Panc1 (cell line): ENCODE data around the gene UNC13C. TPM values are rescaled to one million over a fixed set of nuclear protein-coding genes. Genes with fewer than 3 reads are reported as not detected.

ENCODE experiments used
- ATAC-seq: fragments of 200-7000 bp; cut with Tn5 transposase; 2 replicates; pipeline ENCODE4 v1.9.1; 2020; ENCODE audit warnings: mild to moderate bottlenecking, moderate library complexity
- BruUV-seq: library from RNA; stranded (reverse); fragments of 400-500 nt; replicated peaks from 2 replicates; lab custom pipeline; 2021; lab: Mats Ljungman, UMichigan
- CTCF ChIA-PET: fragments of 300-600 bp; sonication (Branson Sonifier 250); formaldehyde crosslinking; loops from one replicate; lab custom pipeline; 2022; ENCODE audit warnings: antibody characterized with exemption; lab: Charles Lee
- POLR2A ChIA-PET: fragments of 300-600 bp; sonication (Branson Sonifier 250); formaldehyde crosslinking; loops from one replicate; lab custom pipeline; 2022; ENCODE audit warnings: antibody characterized with exemption; lab: Charles Lee
- DNase-seq: peaks from one replicate; pipeline ENCODE4 v3.0.0-alpha.2; 2010; ENCODE audit warnings: low read depth, low spot score
- H3K27ac ChIP-seq: 2 replicates; pipeline ENCODE4 v1.5.1; 2011; ENCODE audit warnings: mild to moderate bottlenecking, low read length, inconsistent platforms
- H3K27me3 ChIP-seq: fragments of 200-500 bp; sonication (Bioruptor generic); 2 replicates; pipeline ENCODE4 v1.6.0; 2014; ENCODE audit warnings: low read length, inconsistent platforms; ENCODE audit not compliant: control insufficient read depth, insufficient read depth
- H3K36me3 ChIP-seq: fragments of 200-500 bp; sonication (Bioruptor generic); 2 replicates; pipeline ENCODE4 v1.5.1; 2014; ENCODE audit warnings: inconsistent platforms, mild to moderate bottlenecking, low read length, moderate library complexity; ENCODE audit not compliant: control insufficient read depth, insufficient read depth
- H3K4me1 ChIP-seq: 2 replicates; pipeline ENCODE4 v1.5.1; 2011; ENCODE audit warnings: inconsistent platforms, mild to moderate bottlenecking, low read length, moderate library complexity; ENCODE audit not compliant: control insufficient read depth, insufficient read depth
- H3K4me3 ChIP-seq, 2 experiments: 2 replicates each; pipeline ENCODE4 v1.5.1; 2011 to 2012; ENCODE audit warnings: low read depth in 2 of 2, low read length in 2 of 2, mild to moderate bottlenecking in 2 of 2, inconsistent platforms in 1 of 2, moderate library complexity in 1 of 2
- H3K9me3 ChIP-seq: fragments of 200-500 bp; sonication (Bioruptor generic); 2 replicates; pipeline ENCODE4 v1.5.1; 2014; ENCODE audit warnings: low read depth, mild to moderate bottlenecking, inconsistent platforms, low read length, moderate library complexity; ENCODE audit not compliant: control insufficient read depth, insufficient read depth
- POLR2AphosphoS5 ChIP-seq: IDR thresholded peaks from 2 replicates; pipeline ENCODE4 v1.6.1; 2012; ENCODE audit warnings: mild to moderate bottlenecking, low read depth, low read length, moderate library complexity
- SIN3A ChIP-seq: IDR thresholded peaks from 2 replicates; pipeline ENCODE4 v1.6.1; 2012; ENCODE audit warnings: low read depth, mild to moderate bottlenecking, low read length, moderate library complexity, borderline replicate concordance; ENCODE audit not compliant: insufficient read depth
- TCF7L2 ChIP-seq: IDR thresholded peaks from 2 replicates; pipeline ENCODE4 v1.6.1; 2011; ENCODE audit warnings: mild to moderate bottlenecking, low read depth, low read length, inconsistent platforms
- in situ Hi-C: cut with HindIII; loops from 2 replicates; pipeline ENCODE4 v1.10.0; 2016; ENCODE audit warnings: low sequenced_read_pairs, low pct_unique_long_range_greater_than_20kb
- intact Hi-C: fragments of 100-400 bp; cut with micrococcal nuclease; formaldehyde crosslinking; loops from one replicate; pipeline ENCODE4 v1.10.0; 2022; ENCODE audit not compliant: unreplicated experiment
- total RNA-seq: library from RNA; stranded (reverse); gene quantifications from one replicate; pipeline ENCODE4 v1.2.1, GENCODE V29; 2021; ENCODE audit not compliant: unreplicated experiment
- TF ChIP-seq, protein P1 (sequence below): fragments of 450-650 bp; IDR thresholded peaks from 2 replicates; pipeline ENCODE4 v1.5.1; 2017; ENCODE audit warnings: mild to moderate bottlenecking
- TF ChIP-seq, protein P2 (sequence below), 2 experiments: IDR thresholded peaks; 2 replicates each; pipeline ENCODE4 v1.6.1; 2011 to 2012; ENCODE audit warnings: low read depth in 2 of 2, control low read depth in 1 of 2, low read length in 1 of 2, mild to moderate bottlenecking in 1 of 2, moderate library complexity in 1 of 2; ENCODE audit not compliant: insufficient read depth in 1 of 2

UNC13C gene
- total RNA-seq, 1 experiment from 2014 or later, result not detected

DNA sequence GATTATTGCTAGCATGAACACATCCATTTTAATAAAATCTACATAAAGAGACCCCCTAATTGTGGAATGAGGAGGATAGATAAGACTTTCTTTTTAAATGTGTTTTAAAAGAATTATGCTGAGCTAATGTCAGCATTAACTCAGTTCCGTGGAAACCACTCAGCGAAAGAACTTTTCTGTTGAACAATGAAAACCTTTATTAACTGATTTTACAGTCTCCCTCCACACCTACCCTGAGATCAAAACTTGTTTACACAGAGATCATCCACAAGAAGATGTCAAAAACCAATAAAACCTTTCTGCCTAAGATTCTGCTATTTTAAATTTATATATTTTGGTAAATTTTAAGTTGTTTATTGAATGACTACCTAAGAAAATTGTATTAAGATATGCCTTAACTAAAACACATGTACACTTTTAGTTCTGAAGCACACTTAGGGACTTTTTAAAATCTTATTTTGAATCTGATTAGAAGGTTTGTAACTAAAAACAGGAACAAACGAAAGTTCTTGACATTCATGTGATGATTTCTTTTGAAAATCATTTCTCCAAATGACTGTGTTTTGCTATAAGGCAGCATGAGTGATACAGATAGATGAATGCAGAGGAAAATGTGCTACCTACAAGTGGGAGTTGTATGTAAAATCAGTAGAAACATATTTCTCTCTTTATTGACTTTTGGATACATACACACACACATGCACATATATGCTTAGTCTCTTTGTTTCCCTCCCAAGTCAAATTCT, 369.0 kb downstream of the UNC13C start:
- Histone ChIP-seq H3K36me3 (no peaks in the 10 kb centered on the region), H3K27me3 (no peaks in the 10 kb centered on the region), H3K9me3 (no peaks in the 10 kb centered on the region), H3K4me3 (no peak overlapping the region), H3K27ac (no peak overlapping the region), H3K4me1 (no peaks in the 10 kb centered on the region)
- TF ChIP-seq TCF7L2, result no peak
- TF ChIP-seq POLR2AphosphoS5, result no peak
- TF ChIP-seq, protein P1, sequence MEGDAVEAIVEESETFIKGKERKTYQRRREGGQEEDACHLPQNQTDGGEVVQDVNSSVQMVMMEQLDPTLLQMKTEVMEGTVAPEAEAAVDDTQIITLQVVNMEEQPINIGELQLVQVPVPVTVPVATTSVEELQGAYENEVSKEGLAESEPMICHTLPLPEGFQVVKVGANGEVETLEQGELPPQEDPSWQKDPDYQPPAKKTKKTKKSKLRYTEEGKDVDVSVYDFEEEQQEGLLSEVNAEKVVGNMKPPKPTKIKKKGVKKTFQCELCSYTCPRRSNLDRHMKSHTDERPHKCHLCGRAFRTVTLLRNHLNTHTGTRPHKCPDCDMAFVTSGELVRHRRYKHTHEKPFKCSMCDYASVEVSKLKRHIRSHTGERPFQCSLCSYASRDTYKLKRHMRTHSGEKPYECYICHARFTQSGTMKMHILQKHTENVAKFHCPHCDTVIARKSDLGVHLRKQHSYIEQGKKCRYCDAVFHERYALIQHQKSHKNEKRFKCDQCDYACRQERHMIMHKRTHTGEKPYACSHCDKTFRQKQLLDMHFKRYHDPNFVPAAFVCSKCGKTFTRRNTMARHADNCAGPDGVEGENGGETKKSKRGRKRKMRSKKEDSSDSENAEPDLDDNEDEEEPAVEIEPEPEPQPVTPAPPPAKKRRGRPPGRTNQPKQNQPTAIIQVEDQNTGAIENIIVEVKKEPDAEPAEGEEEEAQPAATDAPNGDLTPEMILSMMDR, result no peak
- TF ChIP-seq, protein P2, sequence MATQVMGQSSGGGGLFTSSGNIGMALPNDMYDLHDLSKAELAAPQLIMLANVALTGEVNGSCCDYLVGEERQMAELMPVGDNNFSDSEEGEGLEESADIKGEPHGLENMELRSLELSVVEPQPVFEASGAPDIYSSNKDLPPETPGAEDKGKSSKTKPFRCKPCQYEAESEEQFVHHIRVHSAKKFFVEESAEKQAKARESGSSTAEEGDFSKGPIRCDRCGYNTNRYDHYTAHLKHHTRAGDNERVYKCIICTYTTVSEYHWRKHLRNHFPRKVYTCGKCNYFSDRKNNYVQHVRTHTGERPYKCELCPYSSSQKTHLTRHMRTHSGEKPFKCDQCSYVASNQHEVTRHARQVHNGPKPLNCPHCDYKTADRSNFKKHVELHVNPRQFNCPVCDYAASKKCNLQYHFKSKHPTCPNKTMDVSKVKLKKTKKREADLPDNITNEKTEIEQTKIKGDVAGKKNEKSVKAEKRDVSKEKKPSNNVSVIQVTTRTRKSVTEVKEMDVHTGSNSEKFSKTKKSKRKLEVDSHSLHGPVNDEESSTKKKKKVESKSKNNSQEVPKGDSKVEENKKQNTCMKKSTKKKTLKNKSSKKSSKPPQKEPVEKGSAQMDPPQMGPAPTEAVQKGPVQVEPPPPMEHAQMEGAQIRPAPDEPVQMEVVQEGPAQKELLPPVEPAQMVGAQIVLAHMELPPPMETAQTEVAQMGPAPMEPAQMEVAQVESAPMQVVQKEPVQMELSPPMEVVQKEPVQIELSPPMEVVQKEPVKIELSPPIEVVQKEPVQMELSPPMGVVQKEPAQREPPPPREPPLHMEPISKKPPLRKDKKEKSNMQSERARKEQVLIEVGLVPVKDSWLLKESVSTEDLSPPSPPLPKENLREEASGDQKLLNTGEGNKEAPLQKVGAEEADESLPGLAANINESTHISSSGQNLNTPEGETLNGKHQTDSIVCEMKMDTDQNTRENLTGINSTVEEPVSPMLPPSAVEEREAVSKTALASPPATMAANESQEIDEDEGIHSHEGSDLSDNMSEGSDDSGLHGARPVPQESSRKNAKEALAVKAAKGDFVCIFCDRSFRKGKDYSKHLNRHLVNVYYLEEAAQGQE (IDR thresholded peaks at IDR 0.05; ENCODE audit: insufficient read depth in 1 of 2, low read depth in 2 of 2, low read length in 1 of 2), result no peak
- no peak for TF ChIP-seq SIN3A
- POLR2A ChIA-PET, result no interaction called here
- no TSS peak for BruUV-seq
- CTCF ChIA-PET, result no interaction called here
- ATAC-seq, result no peak
- intact Hi-C loops, result no loop called here
- no peak for DNase-seq
- in situ Hi-C loops, result no loop called here

DNA sequence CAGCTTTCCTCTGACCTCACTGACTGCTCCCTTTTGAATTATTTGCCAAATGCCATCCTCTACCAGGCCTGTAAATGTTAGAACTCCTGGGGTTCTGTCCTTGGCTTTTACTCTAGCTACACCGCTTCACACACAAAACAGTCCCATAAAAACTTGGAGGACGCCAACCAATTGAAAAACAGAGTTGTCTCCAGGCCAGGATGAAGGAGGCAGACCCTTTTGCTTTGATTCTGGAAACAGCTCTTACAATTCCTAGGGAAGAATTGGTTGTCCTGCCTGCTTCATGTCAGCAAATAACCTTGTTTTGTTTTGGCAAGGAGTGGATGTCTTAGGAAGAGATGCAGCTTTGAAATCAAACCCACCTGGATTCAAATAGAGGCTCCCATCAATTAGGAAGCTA, 375.5 kb downstream of the UNC13C start:
- CTCF ChIA-PET, result no interaction called here
- POLR2A ChIA-PET, result no interaction called here
- Histone ChIP-seq H3K27ac (no peak overlapping the region), H3K9me3 (no peaks in the 10 kb centered on the region), H3K27me3 (no peaks in the 10 kb centered on the region), H3K36me3 (no peaks in the 10 kb centered on the region), H3K4me1 (no peaks in the 10 kb centered on the region), H3K4me3 (no peak overlapping the region)
- in situ Hi-C loops, result no loop called here
- TF ChIP-seq SIN3A (no peak), TCF7L2 (no peak), POLR2AphosphoS5 (no peak)
- TF ChIP-seq, protein P1, result no peak
- DNase-seq, result no peak
- ATAC-seq, result no peak
- intact Hi-C loops, result no loop called here
- no TSS peak for BruUV-seq
